Ureter (tissue), 1 donor: ENCODE results near the gene PTOV1. TPM values are rescaled to one million over a fixed set of nuclear protein-coding genes. Genes with fewer than 3 reads are reported as not detected.

Source experiments
- DNase-seq: peaks from one replicate; pipeline ENCODE4 v3.0.0-alpha.2; 2020; ENCODE audit warnings: low spot score
- total RNA-seq: library from RNA; stranded (reverse); gene quantifications from one replicate; pipeline ENCODE4 v1.2.4, GENCODE V29; 2023
- donor health status: DM: yes; HTN: yes; CAD: no.

PTOV1 gene
- total RNA-seq, 1 donor from 2014 or later = 105 TPM

GRCh38 chr19:49858088-49858985, 7.4 kb downstream of the PTOV1 start:
- no peak for DNase-seq

GRCh38 chr19:49859682-49860335, 8.8 kb downstream of the PTOV1 start:
- DNase-seq = peak; percentile 42

- DNase-seq = peak; percentile 42
These were observed 9.6 kb downstream of the PTOV1 start for GRCh38 chr19:49860336-49861102.

GRCh38 chr19:49861107-49861506, 10.1 kb downstream of the PTOV1 start:
- peak; percentile 61 for DNase-seq

- no peak for DNase-seq
These were observed 10.8 kb downstream of the PTOV1 start for GRCh38 chr19:49861541-49862378.

GRCh38 chr19:49862391-49863253, 11.7 kb downstream of the PTOV1 start:
- DNase-seq = no peak

GRCh38 chr19:49863254-49863934, 12.4 kb downstream of the PTOV1 start:
- peak; percentile 42 for DNase-seq

- DNase-seq = no peak
These were observed 13.0 kb downstream of the PTOV1 start for GRCh38 chr19:49863935-49864320.

- no peak for DNase-seq
These were observed 13.9 kb downstream of the PTOV1 start for GRCh38 chr19:49864890-49865289.

GRCh38 chr19:49866933-49867782, 16.2 kb downstream of the PTOV1 start, which contains the start of gene PNKP:
TSS of gene PNKP (minus strand) at chr19:49867576. CDS start at chr19:49867204, 372 bp downstream.
- DNase-seq = peak; percentile 94

GRCh38 chr19:49869009-49869483, 18.1 kb downstream of the PTOV1 start:
- no peak for DNase-seq

- DNase-seq = peak; percentile 97
These were observed 18.7 kb downstream of the PTOV1 start for GRCh38 chr19:49869484-49870308.

- no peak for DNase-seq
These were observed 19.4 kb downstream of the PTOV1 start for GRCh38 chr19:49870309-49870901.

- no peak for DNase-seq
These were observed 20.5 kb downstream of the PTOV1 start for GRCh38 chr19:49871349-49871985.

- DNase-seq = no peak
These were observed 21.5 kb downstream of the PTOV1 start for GRCh38 chr19:49872245-49873128.

GRCh38 chr19:49873129-49873521, 22.2 kb downstream of the PTOV1 start:
- DNase-seq = no peak
